ENCODE data around the gene PER1.

Gene PER1

GRCh38 chr17:8137645-8138373 is 14.4 kb downstream of the PER1 start:
- DNase-seq = no peak

- DNase-seq = no peak
These were observed 18.3 kb downstream of the PER1 start for GRCh38 chr17:8133941-8134340.

GRCh38 chr17:8133399-8133798 is 18.8 kb downstream of the PER1 start:
- no peak for DNase-seq

- peak; percentile 71 for DNase-seq
These were observed 20.3 kb downstream of the PER1 start for GRCh38 chr17:8131844-8132441.

- DNase-seq = no peak
These were observed 23.9 kb downstream of the PER1 start for GRCh38 chr17:8128125-8128784.

- peak; percentile 47 for DNase-seq
These were observed 25.6 kb downstream of the PER1 start for GRCh38 chr17:8126491-8127066.

- peak; percentile 32 for DNase-seq
These were observed 26.2 kb downstream of the PER1 start for GRCh38 chr17:8125947-8126490.

- DNase-seq = peak; percentile 54
These were observed 26.9 kb downstream of the PER1 start for GRCh38 chr17:8125154-8125946.

- DNase-seq = peak; percentile 36
These were observed 27.7 kb downstream of the PER1 start for GRCh38 chr17:8124350-8125153.

- no peak for DNase-seq
These were observed 28.4 kb downstream of the PER1 start, which contains the start of gene HES7 for GRCh38 chr17:8123695-8124349. TSS of gene HES7 (minus strand) at chr17:8124106. CDS start at chr17:8124084, 22 bp downstream.

GRCh38 chr17:8122924-8123694 is 29.1 kb downstream of the PER1 start:
- no peak for DNase-seq

GRCh38 chr17:8122422-8122923 is 29.7 kb downstream of the PER1 start:
- peak; percentile 34 for DNase-seq

GRCh38 chr17:8121681-8122421 is 30.4 kb downstream of the PER1 start:
- peak; percentile 68 for DNase-seq

GRCh38 chr17:8121407-8121680 is 30.9 kb downstream of the PER1 start:
- no peak for DNase-seq

- DNase-seq = peak; percentile 70
These were observed 31.4 kb downstream of the PER1 start for GRCh38 chr17:8120520-8121406.

- peak; percentile 89 for DNase-seq
These were observed 32.4 kb downstream of the PER1 start for GRCh38 chr17:8119581-8120519.
